ENCODE measurements around the gene WIPF1.

DNA sequence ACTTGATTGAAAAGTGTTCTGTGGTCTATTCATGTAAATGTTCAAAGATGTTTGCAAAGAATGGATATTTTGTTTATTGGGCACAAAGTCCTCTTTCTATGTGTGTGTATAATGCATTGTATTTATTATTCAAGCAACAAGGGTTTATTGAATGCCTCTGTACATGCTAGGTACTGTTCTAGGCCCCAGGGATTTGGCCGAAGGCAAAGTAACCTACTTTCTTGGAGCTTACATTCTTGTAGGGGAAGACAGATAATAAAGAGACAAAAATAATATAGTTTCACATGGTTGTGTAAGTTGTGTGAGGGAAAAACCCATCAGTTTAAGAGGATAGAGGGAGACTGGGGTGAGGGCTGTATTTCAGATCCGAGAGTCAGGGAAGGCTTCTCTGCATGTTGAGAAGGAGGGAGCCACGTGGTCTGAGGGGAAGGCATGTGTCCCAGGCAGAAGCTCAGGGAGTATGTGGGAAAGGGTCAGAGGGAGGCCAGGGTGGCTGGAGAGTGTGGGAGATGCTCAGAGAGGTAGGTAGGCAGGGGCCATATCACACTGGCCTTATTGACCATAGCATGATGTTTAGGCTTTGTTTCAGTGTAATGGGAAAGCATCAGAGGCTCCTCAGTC, 70.4 kb downstream of the WIPF1 start:
- TF ChIP-seq EZH2 (IDR thresholded peaks at IDR 0.05; ENCODE audit: borderline replicate concordance, low read depth, low read length, severe bottlenecking): no peak
- TF ChIP-seq, protein P1, sequence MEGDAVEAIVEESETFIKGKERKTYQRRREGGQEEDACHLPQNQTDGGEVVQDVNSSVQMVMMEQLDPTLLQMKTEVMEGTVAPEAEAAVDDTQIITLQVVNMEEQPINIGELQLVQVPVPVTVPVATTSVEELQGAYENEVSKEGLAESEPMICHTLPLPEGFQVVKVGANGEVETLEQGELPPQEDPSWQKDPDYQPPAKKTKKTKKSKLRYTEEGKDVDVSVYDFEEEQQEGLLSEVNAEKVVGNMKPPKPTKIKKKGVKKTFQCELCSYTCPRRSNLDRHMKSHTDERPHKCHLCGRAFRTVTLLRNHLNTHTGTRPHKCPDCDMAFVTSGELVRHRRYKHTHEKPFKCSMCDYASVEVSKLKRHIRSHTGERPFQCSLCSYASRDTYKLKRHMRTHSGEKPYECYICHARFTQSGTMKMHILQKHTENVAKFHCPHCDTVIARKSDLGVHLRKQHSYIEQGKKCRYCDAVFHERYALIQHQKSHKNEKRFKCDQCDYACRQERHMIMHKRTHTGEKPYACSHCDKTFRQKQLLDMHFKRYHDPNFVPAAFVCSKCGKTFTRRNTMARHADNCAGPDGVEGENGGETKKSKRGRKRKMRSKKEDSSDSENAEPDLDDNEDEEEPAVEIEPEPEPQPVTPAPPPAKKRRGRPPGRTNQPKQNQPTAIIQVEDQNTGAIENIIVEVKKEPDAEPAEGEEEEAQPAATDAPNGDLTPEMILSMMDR (IDR thresholded peaks at IDR 0.05; ENCODE audit: borderline replicate concordance, extremely low read depth, low read length, poor library complexity, severe bottlenecking): no peak
